NCI-H345 treated with DMSO at 0.1 percent for 48 hours (cell line): ENCODE measurements around the gene DIP2A.

Experiments
- DNase-seq: peaks from one replicate; lab custom pipeline; 2025; ENCODE audit not compliant: unreplicated experiment; lab: John Stamatoyannopoulos, UW

DIP2A gene

DNA sequence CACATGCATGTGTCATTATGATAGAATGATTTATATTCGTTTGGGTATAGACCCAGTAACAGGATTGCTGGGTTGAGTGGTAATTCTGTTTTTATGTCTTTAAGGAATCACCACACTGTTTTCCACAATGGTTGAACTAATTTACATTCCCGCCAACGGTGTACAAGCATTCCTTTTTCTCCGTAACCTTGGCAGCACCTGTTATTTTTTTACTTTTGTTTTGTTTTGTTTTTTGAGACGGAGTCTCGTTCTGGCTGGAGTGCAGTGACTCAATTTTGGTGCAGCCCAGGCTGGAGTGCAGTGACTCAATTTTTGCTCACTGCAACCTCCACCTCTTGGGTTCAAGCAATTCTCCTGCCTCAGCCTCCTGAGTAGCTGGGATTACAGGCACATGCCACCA, 154.7 kb downstream of the DIP2A start:
- no peak for DNase-seq

DNA sequence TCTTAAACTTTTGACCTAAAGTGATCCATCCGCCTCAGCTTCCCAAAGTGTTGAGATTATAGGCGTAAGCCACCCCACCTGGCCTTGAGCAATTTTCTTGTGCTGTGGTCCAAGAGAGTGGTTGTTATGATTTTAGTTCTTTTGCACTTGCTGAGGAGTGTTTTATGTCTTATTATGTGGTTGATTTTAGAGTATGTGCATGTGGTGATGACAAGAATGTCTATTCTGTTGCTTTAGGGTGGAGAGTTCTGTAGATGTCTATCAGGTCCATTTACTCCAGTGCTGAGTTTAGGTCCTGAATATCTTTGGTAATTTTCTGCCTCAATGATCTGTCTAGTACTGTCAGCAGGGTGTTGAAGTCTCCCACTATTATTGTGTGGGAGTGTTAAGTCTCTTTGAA, 157.4 kb downstream of the DIP2A start:
- no peak for DNase-seq

DNA sequence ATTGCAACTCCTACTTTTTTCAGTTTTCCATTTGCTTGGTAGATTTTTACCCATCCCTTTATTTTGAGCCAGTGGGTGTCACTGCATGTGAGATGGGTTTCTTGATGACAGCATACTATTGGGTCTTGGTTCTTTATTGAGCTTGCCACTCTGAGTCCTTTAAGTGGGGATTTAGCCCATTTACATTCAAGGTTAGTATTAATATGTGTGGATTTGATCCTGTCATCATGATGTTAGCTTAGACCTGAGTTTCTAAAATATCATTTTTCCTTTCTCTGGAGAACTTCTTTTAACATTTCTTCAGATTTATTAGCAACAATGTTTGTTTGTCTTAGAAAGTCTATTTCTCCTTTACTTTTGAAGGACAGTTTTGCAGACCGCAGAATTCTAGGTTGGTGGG, 158.0 kb downstream of the DIP2A start:
- no peak for DNase-seq

DNA sequence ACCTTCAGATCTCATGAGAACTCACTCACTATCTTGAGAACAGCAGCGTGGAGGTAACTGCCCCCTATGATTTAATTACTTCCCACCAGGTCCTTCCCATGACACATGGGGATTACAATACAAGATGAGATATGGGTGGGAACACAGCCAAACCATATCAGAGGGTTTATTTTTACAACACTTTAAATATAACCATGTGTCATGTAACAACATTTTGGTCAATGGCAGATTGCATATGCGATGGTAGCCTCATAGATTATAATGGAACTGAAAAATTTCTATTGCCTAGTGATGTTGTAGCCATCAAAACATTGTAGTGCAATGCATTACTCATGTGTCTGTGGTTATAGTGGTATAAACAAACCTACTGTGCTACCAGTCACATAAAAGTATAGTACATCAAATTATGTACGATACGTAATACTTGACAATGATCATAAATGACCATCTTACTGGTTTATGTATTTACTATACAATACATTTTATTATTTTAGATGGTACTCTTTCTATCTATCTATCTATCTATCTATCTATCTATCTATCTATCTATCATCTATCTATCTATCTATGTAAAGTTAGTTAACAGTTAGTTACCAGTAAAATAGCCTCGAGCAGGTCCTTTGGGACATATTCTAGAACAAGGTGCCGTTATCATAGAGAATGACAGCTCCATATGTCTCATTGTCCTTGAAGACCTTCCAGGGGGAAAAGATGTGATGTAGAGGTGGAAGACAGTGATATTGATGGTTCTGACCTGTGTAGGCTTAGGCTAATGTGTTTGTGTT, 158.8 kb downstream of the DIP2A start:
- no peak for DNase-seq

DNA sequence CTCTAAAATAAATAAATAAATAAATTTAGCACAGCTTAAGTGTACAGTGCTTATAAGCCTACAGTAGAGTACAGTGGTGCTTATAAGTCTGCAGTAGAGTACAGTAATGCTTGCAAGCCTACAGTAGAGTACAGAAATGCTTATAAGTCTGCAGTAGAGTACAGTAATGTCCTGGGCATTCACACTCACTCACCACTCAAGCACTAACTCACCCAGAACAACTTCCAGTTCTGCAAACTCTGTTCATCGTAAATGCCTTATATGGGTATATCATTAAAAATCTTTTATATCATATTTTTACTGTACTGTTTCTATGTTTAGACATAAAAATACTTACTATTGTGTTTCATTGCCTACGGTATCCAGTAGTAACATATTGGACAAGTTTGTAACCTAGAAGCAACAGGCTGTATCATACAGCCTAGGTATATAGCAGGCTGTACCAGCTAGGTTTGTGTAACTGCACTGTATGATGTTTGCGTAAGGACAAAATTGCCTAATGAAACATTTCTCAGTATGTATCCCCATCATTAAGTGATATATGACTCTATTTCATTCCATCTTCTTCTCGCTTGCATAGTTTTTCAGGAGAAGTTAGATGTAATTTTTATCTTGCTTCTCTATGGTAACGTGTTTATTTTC, 160.2 kb downstream of the DIP2A start:
- DNase-seq = no peak
